ENCODE measurements around the gene U2AF2.
A peak's percentile ranks its signal among the peaks of the same experiment; 100 is the strongest.

The U2AF2 gene

GRCh38 chr19:55654868-55655647 is at the start of gene U2AF2:
TSS of gene U2AF2 (plus strand) at chr19:55655035. CDS start at chr19:55655105, 70 bp downstream.
- Histone ChIP-seq H3K4me3 (ENCODE audit: low read length) (peak within 1 kb of the TSS; percentile 84), H3K27me3 (ENCODE audit: control insufficient read depth, insufficient read depth, low read length) (no peaks in the 10 kb centered on the region), H3K4me1 (ENCODE audit: control insufficient read depth, insufficient read depth, low read length) (peaks cover 21% of the 10 kb centered on the region), H3K9ac (ENCODE audit: low read length) (peak within 1 kb of the TSS; percentile 100), H3K36me3 (ENCODE audit: control insufficient read depth, insufficient read depth, low read length) (peaks cover 4% of the 10 kb centered on the region), H3K27ac (ENCODE audit: low read depth, low read length) (peak within 1 kb of the TSS; percentile 99)

- H3K27me3 ChIP-seq (ENCODE audit: control insufficient read depth, insufficient read depth, low read length) = peaks cover 2% of the 10 kb centered on the region
- peak overlapping the region; percentile 36 for H3K9ac ChIP-seq (ENCODE audit: low read length)
- H3K27ac ChIP-seq (ENCODE audit: low read depth, low read length) = peak overlapping the region; percentile 94
- peak overlapping the region; percentile 97 for H3K4me3 ChIP-seq (ENCODE audit: low read length)
- H3K4me1 ChIP-seq (ENCODE audit: control insufficient read depth, insufficient read depth, low read length) = peaks cover 18% of the 10 kb centered on the region
- H3K36me3 ChIP-seq (ENCODE audit: control insufficient read depth, insufficient read depth, low read length) = peaks cover 4% of the 10 kb centered on the region
Observed at GRCh38 chr19:55605207-55605636, 49.6 kb upstream of the U2AF2 start.

- Histone ChIP-seq H3K9ac (ENCODE audit: low read length) (peak within 1 kb of the TSS; percentile 91), H3K27ac (ENCODE audit: low read depth, low read length) (peak within 1 kb of the TSS; percentile 94), H3K36me3 (ENCODE audit: control insufficient read depth, insufficient read depth, low read length) (peaks cover 4% of the 10 kb centered on the region), H3K4me3 (ENCODE audit: low read length) (peak within 1 kb of the TSS; percentile 97), H3K4me1 (ENCODE audit: control insufficient read depth, insufficient read depth, low read length) (peaks cover 17% of the 10 kb centered on the region), H3K27me3 (ENCODE audit: control insufficient read depth, insufficient read depth, low read length) (peaks cover 2% of the 10 kb centered on the region)
Observed at GRCh38 chr19:55605637-55606470, 49.0 kb upstream of the U2AF2 start, which contains the start of gene ZNF865. TSS of gene ZNF865 (plus strand) at chr19:55605647. CDS start at chr19:55613619, 7,972 bp downstream.

- no peak overlapping the region for H3K9ac ChIP-seq (ENCODE audit: low read length)
- peaks cover 4% of the 10 kb centered on the region for H3K36me3 ChIP-seq (ENCODE audit: control insufficient read depth, insufficient read depth, low read length)
- peaks cover 2% of the 10 kb centered on the region for H3K27me3 ChIP-seq (ENCODE audit: control insufficient read depth, insufficient read depth, low read length)
- peak overlapping the region; percentile 94 for H3K27ac ChIP-seq (ENCODE audit: low read depth, low read length)
- peaks cover 12% of the 10 kb centered on the region for H3K4me1 ChIP-seq (ENCODE audit: control insufficient read depth, insufficient read depth, low read length)
- peak overlapping the region; percentile 97 for H3K4me3 ChIP-seq (ENCODE audit: low read length)
Observed at GRCh38 chr19:55606471-55606787, 48.4 kb upstream of the U2AF2 start.

GRCh38 chr19:55606817-55607216 is 48.0 kb upstream of the U2AF2 start:
- Histone ChIP-seq H3K27ac (ENCODE audit: low read depth, low read length) (no peak overlapping the region), H3K36me3 (ENCODE audit: control insufficient read depth, insufficient read depth, low read length) (peaks cover 4% of the 10 kb centered on the region), H3K9ac (ENCODE audit: low read length) (no peak overlapping the region), H3K4me1 (ENCODE audit: control insufficient read depth, insufficient read depth, low read length) (peaks cover 12% of the 10 kb centered on the region), H3K27me3 (ENCODE audit: control insufficient read depth, insufficient read depth, low read length) (peaks cover 2% of the 10 kb centered on the region), H3K4me3 (ENCODE audit: low read length) (peak overlapping the region; percentile 97)

GRCh38 chr19:55609326-55609725 is 45.5 kb upstream of the U2AF2 start:
- no peak overlapping the region for H3K27ac ChIP-seq (ENCODE audit: low read depth, low read length)
- peaks cover 4% of the 10 kb centered on the region for H3K36me3 ChIP-seq (ENCODE audit: control insufficient read depth, insufficient read depth, low read length)
- H3K4me3 ChIP-seq (ENCODE audit: low read length) = no peak overlapping the region
- H3K9ac ChIP-seq (ENCODE audit: low read length) = no peak overlapping the region
- H3K4me1 ChIP-seq (ENCODE audit: control insufficient read depth, insufficient read depth, low read length) = peaks cover 12% of the 10 kb centered on the region
- peaks cover 2% of the 10 kb centered on the region for H3K27me3 ChIP-seq (ENCODE audit: control insufficient read depth, insufficient read depth, low read length)

GRCh38 chr19:55611300-55611982 is 43.4 kb upstream of the U2AF2 start:
- Histone ChIP-seq H3K9ac (ENCODE audit: low read length) (no peak overlapping the region), H3K4me3 (ENCODE audit: low read length) (no peak overlapping the region), H3K27ac (ENCODE audit: low read depth, low read length) (no peak overlapping the region), H3K36me3 (ENCODE audit: control insufficient read depth, insufficient read depth, low read length) (peaks cover 6% of the 10 kb centered on the region), H3K27me3 (ENCODE audit: control insufficient read depth, insufficient read depth, low read length) (no peaks in the 10 kb centered on the region), H3K4me1 (ENCODE audit: control insufficient read depth, insufficient read depth, low read length) (peaks cover 4% of the 10 kb centered on the region)

- no peak overlapping the region for H3K9ac ChIP-seq (ENCODE audit: low read length)
- H3K36me3 ChIP-seq (ENCODE audit: control insufficient read depth, insufficient read depth, low read length) = peaks cover 6% of the 10 kb centered on the region
- H3K27me3 ChIP-seq (ENCODE audit: control insufficient read depth, insufficient read depth, low read length) = no peaks in the 10 kb centered on the region
Observed at GRCh38 chr19:55611983-55612645, 42.7 kb upstream of the U2AF2 start.

GRCh38 chr19:55613396-55613795 is 41.4 kb upstream of the U2AF2 start:
- H3K4me1 ChIP-seq (ENCODE audit: control insufficient read depth, insufficient read depth, low read length) = no peaks in the 10 kb centered on the region
- no peak overlapping the region for H3K27ac ChIP-seq (ENCODE audit: low read depth, low read length)
- H3K4me3 ChIP-seq (ENCODE audit: low read length) = no peak overlapping the region
- no peak overlapping the region for H3K9ac ChIP-seq (ENCODE audit: low read length)
- H3K27me3 ChIP-seq (ENCODE audit: control insufficient read depth, insufficient read depth, low read length) = no peaks in the 10 kb centered on the region
- H3K36me3 ChIP-seq (ENCODE audit: control insufficient read depth, insufficient read depth, low read length) = peaks cover 6% of the 10 kb centered on the region

More at GRCh38 chr19:55611983-55612645, 42.7 kb upstream of the U2AF2 start:
- Histone ChIP-seq H3K4me3 (ENCODE audit: low read length) (no peak overlapping the region), H3K4me1 (ENCODE audit: control insufficient read depth, insufficient read depth, low read length) (no peaks in the 10 kb centered on the region), H3K27ac (ENCODE audit: low read depth, low read length) (no peak overlapping the region)

- H3K9ac ChIP-seq (ENCODE audit: low read length) = no peak overlapping the region
- no peak overlapping the region for H3K4me3 ChIP-seq (ENCODE audit: low read length)
- no peak overlapping the region for H3K27ac ChIP-seq (ENCODE audit: low read depth, low read length)
- H3K4me1 ChIP-seq (ENCODE audit: control insufficient read depth, insufficient read depth, low read length) = no peaks in the 10 kb centered on the region
- H3K36me3 ChIP-seq (ENCODE audit: control insufficient read depth, insufficient read depth, low read length) = peaks cover 6% of the 10 kb centered on the region
- no peaks in the 10 kb centered on the region for H3K27me3 ChIP-seq (ENCODE audit: control insufficient read depth, insufficient read depth, low read length)
Observed at GRCh38 chr19:55613930-55614710, 40.7 kb upstream of the U2AF2 start.

- H3K27me3 ChIP-seq (ENCODE audit: control insufficient read depth, insufficient read depth, low read length) = no peaks in the 10 kb centered on the region
- no peak overlapping the region for H3K27ac ChIP-seq (ENCODE audit: low read depth, low read length)
- no peak overlapping the region for H3K9ac ChIP-seq (ENCODE audit: low read length)
- H3K4me3 ChIP-seq (ENCODE audit: low read length) = no peak overlapping the region
- H3K36me3 ChIP-seq (ENCODE audit: control insufficient read depth, insufficient read depth, low read length) = peaks cover 2% of the 10 kb centered on the region
- H3K4me1 ChIP-seq (ENCODE audit: control insufficient read depth, insufficient read depth, low read length) = no peaks in the 10 kb centered on the region
Observed at GRCh38 chr19:55614711-55615542, 39.9 kb upstream of the U2AF2 start.

Measured in rectal smooth muscle tissue (tissue), 1 donor.